Measurements from ENCODE around the gene B3GNT7.
"Not testable (repeated sequence)": the region's sequence is repeated elsewhere in the genome, so short reads cannot be mapped to it uniquely, and the experiment has no call there.

B3GNT7 gene

DNA sequence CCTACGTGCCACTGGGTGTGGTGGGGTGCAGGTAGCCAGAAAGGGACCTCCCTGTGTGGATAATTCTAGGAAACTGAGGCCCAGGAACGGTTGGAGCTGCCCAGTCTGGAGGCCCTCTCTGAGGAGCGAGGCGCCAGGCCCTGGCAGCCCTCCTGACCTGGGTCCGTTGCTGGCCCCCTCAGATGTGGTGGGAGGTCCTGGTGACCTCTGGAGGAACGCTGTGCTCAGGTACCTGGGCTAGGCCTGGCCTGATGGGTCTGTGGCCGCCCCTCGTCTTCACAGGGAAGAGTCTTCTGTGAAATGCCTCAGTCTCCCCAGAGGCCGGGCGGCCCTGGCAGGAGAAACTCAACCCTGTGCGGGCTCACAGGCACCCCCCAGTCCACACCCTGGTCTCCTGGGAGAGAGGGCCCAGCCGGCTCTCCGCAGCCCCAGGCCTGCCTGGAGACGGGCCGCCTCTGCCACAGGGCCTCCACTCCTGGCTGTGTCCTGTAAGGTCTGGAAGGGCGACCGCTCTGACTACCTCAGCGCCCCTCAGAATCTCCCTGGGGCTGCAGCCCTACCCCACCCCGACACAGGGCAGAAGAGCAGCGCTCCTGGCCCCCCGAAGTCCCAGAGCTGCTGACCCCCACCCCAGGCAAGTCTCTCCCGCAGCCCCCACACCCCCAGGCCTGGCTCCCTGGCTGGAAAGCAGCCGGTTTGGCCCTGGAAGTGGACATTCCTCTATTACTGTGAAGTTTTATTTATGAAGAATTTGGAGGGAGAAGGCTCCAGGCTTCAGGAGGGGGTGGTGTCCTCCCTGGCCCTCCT is 3.7 kb downstream of the B3GNT7 start:
- DNase-seq (ENCODE audit: insufficient read length, low spot score) = no peak
- no peak for FAIRE-seq

DNA sequence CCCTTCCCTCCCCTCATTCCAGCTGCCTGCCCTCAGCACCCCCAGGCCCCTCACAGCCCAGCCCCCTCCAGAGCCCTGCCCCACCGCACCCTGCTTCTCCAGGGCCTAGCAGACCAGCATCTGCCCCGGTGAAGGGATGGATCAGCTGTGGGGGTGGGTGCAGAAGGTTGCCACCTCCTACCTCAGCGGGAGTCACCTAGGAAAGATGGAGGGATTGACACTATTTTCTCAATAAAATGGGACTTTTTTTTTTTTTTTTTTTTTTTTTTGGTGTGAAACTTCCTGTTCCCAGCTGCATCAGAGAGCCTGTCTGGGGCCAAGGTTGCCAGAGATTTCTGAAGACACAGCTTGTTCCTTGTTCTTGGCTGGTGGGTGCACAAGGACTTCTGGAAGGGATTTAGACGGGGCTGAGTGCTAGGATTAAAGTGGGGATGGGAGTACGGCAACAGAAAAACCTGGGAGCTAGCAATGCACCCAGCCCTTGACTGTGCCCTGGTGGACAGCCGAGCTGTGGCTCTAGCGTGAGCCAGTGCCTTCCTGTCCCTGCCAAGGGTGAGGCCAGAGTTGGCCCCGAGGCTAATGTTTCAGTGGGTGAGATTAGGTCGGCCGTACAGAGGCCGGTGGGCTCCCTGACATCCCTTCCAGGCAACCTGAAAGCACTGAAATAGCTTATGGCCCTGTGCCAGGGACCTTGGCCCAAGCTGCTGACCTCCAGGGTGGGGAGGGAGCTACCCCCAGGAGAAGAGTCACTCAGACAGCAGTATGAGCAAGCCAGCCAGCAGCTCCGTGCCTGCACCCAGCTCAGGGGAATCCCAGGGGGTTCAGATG is 4.6 kb downstream of the B3GNT7 start:
- no peak for FAIRE-seq
- DNase-seq (ENCODE audit: insufficient read length, low spot score) = no peak

DNA sequence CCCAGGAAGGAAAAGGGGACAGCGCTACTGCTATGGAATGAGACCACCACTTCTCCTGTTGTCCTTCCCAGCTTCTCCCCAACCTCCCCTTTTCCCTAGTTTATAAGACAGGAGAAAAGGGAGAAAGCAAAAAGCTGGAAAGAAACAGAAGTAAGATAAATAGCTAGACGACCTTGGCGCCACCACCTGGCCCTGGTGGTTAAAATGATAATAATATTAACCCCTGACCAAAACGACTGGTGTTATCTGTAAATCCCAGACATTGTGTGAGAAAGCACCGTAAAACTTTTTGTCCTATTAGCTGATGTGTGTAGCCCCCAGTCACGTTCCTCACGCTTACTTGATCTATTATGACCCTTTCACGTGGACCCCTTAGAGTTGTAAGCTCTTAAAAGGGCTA is 5.2 kb downstream of the B3GNT7 start:
- not testable (repeated sequence) for DNase-seq (ENCODE audit: insufficient read length, low spot score); FAIRE-seq

DNA sequence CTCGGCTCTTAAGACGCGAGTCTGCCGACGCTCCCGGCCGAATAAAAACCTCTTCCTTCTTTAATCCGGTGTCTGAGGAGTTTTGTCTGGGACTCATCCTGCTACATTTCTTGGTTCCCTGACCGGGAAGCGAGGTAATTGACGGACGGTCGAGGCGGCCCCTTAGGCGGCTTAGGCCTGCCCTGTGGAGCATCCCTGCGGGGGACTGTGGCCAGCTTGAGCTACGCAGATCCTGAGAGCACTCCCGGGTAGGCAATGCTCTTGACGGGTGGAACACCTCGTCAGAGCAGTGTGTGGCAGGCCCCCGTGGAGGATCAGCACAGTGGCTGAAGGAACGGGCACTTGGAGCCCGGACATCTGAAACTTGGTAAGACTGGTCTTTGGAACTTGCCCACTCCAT is 5.6 kb downstream of the B3GNT7 start:
- FAIRE-seq; DNase-seq (ENCODE audit: insufficient read length, low spot score): not testable (repeated sequence)

DNA sequence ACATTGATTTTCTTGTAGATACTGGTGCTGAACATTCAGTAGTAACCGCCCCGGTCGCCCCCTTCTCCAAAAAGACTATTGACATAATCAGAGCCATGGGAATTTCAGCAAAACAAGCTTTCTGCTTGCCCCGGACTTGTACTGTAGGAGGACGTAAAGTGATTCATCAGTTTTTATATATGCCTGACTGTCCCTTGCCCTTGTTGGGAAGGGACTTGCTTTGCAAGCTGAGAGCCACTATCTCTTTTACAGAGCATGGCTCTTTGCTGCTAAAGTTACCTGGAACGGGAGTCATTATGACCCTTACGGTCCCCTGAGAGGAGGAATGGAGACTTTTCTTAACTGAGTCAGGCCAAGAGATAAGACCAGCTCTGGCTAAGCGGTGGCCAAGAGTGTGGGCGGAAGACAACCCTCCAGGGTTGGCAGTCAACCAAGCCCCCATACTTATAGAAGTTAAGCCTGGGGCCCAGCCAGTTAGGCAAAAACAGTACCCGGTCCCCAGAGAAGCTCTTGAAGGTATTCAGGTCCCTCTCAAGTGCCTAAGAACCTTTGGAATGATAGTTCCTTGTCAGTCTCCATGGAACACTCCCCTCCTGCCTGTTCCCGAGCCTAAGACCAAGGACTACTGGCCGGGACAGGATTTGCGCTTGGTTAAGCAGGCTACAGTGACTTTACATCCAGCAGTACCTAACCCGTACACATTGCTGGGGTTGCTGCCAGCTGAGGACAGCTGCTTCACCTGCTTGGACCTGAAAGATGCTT is 8.1 kb downstream of the B3GNT7 start:
- not testable (repeated sequence) for FAIRE-seq; DNase-seq (ENCODE audit: insufficient read length, low spot score)

DNA sequence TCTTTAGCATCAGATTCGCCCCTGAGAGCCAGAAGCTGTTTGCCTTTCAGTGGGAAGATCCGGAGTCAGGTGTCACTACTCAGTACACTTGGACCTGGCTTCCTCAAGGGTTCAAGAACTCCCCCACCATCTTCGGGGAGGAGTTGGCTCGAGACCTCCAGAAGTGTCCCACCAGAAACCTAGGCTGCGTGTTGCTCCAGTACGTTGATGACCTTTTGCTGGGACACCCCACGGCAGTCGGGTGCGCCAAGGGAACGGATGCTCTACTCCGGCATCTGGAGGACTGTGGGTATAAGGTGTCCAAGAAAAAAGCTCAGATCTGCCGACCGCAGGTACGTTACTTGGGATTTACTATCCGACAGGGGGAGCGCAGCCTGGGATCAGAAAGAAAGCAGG is 8.7 kb downstream of the B3GNT7 start:
- not testable (repeated sequence) for DNase-seq (ENCODE audit: insufficient read length, low spot score); FAIRE-seq

DNA sequence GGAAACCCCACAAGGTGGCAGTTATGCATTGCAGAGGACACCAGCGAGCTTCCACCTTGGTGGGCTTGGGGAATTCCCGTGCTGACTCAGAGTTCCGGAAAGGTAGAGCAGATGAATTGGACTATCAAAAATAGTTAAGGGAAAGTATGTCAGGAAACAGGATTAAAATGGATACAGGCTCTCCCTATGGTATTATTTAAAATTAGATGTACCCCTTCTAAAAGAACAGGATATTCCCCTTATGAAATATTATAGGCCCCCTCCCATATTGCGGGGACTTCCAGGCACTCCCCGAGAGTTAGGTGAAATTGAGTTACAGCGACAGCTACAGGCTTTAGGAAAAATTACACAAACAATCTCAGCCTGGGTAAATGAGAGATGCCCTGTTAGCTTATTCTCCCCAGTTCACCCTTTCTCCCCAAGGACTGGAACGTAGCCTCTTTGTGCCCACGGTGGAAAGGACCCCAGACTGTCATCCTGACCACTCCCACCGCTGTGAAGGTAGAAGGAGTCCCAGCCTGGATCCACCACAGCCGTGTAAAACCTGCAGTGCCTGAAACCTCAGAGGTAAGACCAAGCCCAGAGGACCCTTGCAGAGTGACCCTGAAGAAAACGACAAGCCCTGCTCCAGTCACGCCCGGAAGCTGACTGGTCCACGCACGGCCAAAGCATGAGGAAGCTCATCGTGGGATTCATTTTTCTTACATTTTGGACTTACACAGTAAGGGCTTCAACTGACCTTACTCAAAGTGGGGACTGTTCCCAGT is 10.3 kb downstream of the B3GNT7 start:
- not testable (repeated sequence) for FAIRE-seq; DNase-seq (ENCODE audit: insufficient read length, low spot score)

DNA sequence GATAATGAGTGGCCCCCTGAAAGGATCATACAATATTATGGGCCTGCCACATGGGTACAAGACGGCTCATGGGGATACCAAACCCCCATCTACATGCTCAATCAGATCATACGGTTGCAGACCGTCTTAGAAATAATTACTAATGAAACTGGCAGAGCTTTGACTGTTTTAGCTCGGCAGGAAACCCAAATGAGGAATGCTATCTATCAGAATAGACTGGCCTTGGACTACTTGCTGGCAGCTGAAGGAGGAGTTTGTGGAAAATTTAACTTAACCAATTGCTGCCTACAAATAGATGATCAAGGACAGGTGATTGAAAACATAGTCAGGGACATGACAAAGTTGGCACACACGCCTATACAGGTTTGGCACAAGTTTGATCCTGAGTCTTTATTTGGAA is 12.2 kb downstream of the B3GNT7 start:
- not testable (repeated sequence) for DNase-seq (ENCODE audit: insufficient read length, low spot score); FAIRE-seq

DNA sequence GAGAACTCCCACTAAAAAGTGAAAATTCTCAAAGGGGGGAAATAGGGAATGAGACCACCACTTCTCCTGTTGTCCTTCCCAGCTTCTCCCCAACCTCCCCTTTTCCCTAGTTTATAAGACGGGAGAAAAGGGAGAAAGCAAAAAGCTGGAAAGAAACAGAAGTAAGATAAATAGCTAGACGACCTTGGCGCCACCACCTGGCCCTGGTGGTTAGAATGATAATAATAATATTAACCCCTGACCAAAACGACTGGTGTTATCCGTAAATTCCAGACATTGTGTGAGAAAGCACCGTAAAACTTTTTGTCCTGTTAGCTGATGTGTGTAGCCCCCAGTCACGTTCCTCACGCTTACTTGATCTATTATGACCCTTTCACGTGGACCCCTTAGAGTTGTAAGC is 12.8 kb downstream of the B3GNT7 start:
- not testable (repeated sequence) for DNase-seq (ENCODE audit: insufficient read length, low spot score); FAIRE-seq

DNA sequence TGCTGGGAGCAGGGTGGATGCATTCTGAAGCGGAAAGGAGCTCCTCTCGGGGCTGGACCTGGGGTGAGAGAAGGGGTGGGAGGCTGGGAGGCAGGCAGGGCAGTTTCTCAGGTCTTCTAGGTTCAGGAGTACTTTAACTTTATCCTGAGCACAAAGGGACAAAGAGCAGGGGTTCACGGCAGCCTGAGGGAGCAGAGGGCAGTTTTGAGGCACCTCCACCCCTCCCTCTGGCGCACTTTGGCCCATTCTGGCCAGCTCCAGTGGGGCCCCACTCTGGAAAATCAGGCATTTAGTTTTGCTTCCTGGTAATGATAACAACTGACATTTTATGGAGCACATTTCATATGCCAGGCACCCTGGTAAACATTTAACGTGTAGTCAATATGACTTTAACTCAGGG is 14.3 kb downstream of the B3GNT7 start:
- DNase-seq (ENCODE audit: insufficient read length, low spot score) = no peak
- no peak for FAIRE-seq

DNA sequence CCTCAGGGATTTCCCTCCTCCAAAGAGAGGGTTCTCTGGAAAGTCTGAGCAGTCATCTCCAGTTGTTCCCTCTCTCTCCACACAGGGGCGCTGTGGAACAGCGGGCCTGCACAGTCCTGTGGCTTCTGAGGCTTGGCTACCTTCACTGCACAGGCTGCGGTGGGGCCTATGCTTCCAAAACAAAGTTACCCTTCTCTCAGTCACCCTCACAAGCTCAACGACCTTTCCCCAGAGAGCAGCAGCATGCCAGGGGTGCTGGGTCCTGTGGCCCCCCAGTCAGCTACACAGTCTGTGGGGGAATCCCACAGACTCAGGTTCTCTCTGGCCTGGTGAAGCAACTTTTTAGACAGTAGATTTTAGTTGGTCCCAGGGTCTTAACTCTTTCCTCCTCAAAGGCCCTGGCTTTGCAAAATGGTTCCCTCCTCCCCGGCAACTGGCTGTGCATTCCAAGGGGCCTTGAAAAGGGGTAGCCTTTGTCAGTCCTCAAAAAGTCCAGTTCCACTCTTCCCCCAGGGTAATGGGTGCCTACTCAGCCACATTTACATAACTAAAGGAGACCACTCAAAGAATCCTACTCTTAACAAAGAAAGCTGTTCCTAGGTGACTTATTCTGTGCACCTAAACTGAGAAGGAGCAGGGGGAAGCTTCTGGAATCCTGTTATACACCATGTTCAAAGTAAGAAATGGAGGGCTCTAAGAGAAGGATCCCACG is 14.9 kb downstream of the B3GNT7 start:
- no peak for FAIRE-seq
- no peak for DNase-seq (ENCODE audit: insufficient read length, low spot score)

DNA sequence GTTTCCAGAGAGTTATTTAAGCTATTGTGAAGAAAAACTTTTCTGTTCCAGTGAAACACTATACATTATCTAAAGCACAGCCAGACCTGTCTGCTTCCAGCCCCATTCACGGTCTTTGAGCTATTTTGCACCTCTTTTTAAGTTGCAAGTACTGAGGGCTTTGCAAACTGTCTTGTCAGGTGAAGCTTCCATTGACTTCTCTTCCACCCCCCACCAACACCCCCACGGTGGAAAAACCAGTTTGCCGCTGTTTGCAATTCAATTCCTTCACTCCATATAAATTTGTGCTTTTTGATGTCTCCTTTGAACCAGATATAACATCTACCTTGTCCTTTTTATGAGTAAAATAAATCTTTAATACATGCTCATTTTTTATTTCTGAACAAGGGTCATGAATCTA is 15.7 kb downstream of the B3GNT7 start:
- no peak for FAIRE-seq
- no peak for DNase-seq (ENCODE audit: insufficient read length, low spot score)

DNA sequence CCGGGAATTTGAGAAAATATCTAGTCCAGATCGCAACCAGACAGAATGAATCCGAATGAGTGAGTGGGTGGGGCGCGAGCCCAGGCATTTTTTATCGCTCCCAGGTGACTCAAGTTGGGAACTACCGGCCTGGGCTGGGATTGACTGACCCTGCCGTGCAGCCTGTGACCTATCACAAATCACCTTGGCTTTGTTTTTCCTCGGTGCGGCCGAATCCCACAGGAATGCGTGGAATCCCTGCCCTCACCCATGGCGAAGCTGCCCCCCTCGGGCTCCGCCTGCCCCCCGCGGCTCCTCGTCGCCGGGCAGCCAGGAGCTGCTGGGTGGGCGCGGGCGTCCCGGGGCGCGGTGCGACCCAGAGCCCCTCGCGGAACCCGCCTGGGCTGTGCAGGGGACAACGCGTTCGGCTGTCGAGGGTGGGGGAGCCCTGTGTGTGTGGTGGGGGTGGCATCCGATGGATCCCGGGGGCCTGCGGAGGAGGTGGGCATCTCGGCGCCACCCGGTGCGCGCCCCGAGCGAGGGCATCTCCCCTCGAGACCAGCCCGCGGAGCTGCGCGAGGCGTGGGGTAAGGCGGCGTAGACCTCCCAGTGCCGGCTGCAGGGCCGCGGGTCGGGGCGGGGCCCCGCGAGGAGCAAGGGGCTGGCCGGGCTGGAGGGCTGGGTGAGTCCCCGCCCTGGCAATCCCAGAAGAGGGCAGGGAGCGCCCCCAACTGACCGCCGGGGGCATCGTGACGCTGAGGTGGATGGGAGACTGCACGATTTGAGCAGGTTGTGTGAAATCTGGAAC is 16.5 kb downstream of the B3GNT7 start:
- FAIRE-seq = peak; percentile 86
- DNase-seq (ENCODE audit: insufficient read length, low spot score) = peak; percentile 81

DNA sequence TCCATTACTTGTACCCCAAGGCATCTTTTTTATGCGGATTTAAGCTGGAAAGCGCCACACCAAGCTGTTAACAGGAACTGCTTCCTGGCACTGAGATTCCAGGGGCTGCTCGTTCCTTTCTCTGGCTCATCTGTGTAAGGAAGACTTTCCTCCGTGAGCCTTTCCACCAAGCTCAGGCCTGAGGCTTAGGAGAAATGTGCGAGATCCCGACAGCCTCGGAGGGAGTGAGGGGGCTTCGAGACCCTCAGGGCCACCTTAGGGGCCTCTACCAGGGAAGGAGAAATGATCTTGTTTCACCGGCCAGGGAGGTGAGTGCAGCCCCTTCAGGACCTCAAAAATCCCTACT is 17.1 kb downstream of the B3GNT7 start:
- FAIRE-seq = no peak
- no peak for DNase-seq (ENCODE audit: insufficient read length, low spot score)

DNA sequence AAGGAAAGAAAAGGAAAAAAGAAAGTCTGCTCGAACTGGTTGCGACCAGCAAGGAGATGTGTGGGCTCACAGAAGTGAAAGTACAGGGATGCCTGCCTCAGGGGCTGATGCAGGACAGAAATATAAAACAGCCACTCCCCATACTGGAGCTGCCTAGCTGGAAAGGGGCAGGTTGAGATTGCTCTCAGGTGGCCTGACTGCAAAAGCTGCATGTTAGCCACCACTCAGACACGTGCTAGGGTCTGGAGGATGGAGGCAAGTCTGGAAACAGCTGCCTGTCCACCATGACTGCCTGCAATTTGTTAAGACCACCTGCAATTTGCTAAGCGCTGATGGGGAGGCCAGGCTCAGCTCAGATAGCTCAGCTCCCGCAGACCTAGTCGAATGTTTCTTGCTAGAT is 17.9 kb downstream of the B3GNT7 start:
- FAIRE-seq = no peak
- DNase-seq (ENCODE audit: insufficient read length, low spot score) = no peak

DNA sequence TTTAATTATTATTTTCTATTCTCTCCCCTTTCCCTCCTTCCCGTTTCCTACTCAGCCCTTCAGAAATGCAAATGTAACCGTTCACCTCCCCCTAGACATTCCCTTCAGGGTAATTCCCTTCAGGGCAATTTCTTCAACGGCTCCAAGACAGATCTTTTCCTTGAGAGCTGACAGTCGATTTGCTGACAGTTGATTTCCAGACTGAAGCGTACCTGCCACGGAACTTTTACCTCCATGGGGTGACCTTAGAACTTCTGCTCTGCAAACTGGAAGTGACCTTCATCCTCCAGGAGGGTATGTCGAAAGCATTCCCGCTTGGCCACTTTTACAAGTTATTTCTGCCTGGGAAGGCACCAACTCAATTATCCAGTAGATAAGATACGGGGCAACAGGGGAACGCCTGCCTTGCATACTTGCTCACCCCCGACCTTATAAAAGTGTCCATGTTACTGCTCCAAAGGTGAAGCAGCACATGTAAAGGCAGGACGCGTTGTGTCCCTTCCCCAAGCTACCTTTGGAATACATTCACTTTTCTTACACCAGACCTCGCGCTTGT is 18.5 kb downstream of the B3GNT7 start:
- no peak for DNase-seq (ENCODE audit: insufficient read length, low spot score)
- FAIRE-seq = no peak

DNA sequence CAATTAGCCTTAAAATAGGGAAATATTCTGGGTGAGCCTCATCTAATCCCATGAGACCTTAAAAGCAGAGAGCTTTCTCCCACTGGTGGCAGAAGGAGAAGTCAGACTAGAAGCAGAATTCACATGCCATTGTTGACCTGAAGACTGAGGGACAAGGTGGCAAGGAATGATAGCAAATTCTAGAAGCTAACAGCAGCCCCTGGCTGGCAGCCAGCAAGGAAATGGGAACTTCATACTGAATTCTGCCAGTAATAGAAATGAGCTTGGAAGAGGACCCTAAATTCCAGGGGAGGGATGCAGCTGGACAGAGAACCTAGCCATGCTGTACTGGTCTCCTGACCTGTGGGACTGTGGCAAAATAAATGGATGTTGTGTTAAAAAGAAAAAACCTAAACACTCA is 19.5 kb downstream of the B3GNT7 start:
- DNase-seq (ENCODE audit: insufficient read length, low spot score) (no peak), FAIRE-seq (no peak)

DNA sequence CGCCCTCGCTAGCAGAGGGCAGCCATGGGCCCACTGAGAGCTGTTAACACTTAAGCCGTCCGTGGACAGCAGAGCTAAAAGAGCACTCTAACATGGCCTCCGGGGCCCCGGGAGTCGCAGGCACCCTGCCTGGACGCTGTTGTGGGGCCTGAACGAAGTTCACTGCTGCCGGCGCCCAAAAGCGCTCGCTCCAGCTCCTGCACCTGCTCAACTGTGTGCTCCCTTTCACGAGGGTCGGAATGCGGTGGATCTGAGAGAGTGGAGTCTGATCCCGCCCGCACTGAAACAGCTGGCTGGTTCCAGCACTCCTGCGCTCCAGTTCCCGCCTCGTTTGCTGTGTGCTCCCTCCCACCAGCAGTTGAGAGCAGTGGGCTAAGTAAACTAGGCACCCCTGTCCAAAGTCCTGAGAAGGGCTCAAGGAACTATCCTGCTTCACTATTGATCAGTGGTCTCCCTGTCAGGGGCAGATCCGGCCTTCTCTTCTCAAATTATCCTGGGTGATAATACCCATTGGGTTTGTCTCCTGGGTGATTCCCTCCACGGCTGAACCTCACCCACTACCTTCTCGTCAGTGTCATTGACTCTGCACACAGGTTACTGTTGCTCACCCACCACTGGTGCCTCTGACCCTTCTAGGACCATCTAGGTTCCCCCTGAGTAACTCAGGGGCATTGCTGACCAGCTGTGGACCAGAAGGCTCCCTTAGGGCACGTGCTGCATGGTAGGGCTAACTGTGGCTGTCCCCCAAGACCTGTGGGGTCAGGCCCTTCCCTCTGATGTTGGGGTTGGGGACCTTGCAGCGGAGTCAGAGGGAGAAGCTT is 23.5 kb downstream of the B3GNT7 start:
- FAIRE-seq = no peak
- no peak for DNase-seq (ENCODE audit: insufficient read length, low spot score)

Data from GM19239 (cell line).